GM12873 (cell line): ENCODE results near the gene AKR1C2.
"Not testable (repeated sequence)": the region's sequence is repeated elsewhere in the genome, so short reads cannot be mapped to it uniquely, and the experiment has no call there.

ENCODE experiments used
- TF ChIP-seq, protein P1 (sequence below): IDR thresholded peaks from 2 replicates; pipeline ENCODE4 v1.5.1; 2012; ENCODE audit warnings: low read depth, mild to moderate bottlenecking, moderate library complexity, low read length, control low read depth; ENCODE audit not compliant: insufficient read depth; ENCODE audit errors: missing control alignments

The AKR1C2 gene

DNA sequence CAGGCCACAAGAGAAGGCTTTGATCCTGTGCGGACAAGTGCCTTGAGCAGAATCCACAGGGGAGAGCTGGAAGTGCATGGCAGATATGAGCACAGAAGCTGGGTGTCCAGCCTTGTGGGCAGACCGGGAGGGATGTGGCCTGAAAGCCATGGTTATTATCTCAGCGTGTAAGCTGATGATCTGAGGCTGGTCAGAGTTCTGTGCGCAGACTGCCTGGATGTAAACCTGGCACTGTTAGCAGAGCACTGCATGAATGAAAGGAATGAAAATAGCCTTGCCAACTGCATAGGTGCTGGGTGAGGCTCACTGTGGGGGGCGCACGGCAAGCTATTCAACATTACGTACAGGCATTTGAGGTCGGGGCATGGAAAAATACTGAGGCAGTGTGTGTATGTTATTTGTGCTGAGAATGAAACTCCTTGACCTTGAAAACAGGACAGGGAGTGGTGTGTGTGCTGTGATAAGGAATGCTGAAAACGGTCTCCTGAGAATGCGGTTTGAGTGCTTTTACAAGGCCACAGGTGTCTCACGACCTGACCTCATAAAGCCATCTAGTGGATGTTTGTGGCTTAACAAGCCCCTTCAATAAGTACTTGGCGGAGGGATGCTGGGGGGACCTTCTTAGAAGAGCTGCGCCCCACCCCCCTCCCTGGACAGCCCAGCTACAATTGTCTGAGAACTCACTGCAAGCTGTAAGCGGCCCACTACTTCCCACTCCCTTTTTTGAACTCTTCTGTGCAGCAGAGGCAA, 21.8 kb downstream of the AKR1C2 start:
- TF ChIP-seq, protein P1, sequence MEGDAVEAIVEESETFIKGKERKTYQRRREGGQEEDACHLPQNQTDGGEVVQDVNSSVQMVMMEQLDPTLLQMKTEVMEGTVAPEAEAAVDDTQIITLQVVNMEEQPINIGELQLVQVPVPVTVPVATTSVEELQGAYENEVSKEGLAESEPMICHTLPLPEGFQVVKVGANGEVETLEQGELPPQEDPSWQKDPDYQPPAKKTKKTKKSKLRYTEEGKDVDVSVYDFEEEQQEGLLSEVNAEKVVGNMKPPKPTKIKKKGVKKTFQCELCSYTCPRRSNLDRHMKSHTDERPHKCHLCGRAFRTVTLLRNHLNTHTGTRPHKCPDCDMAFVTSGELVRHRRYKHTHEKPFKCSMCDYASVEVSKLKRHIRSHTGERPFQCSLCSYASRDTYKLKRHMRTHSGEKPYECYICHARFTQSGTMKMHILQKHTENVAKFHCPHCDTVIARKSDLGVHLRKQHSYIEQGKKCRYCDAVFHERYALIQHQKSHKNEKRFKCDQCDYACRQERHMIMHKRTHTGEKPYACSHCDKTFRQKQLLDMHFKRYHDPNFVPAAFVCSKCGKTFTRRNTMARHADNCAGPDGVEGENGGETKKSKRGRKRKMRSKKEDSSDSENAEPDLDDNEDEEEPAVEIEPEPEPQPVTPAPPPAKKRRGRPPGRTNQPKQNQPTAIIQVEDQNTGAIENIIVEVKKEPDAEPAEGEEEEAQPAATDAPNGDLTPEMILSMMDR = peak; percentile 59

DNA sequence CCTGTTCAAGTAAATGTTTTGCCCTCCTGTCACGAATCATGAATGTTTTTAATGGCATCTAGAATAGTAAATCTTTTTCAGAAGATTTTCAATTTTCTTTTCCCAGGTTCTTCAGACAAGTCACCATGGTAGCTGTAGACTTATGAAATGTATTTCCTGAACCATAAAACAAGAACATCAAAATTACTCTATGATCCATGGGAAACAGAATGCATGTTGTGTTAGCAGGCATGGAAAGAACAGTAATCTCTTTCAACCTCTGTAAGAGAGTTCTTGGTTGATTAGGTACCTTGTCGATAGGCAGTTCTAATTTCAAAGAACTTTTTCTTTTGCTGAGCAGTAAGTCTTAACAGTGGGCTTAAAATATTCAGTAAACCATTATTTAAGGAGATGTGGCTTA, 22.9 kb downstream of the AKR1C2 start:
- TF ChIP-seq, protein P1 = no peak

DNA sequence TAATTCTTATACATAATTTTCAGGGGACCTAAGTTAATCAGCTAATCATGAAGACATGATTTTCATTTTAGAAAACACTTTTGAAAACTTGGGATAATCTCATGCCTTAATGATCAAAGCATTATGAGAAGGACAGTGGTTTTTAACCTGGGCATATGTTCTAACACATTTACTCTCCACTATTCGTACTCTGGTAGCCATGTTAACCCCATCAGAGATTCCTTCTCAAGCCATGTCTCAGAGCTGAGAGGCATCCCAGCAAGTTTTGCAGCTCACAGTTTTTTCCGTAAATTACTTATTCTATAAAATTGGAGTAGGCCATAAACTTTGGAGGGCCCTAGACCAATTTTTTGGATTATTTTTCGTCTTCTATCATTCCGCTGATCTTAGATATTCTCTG, 24.8 kb downstream of the AKR1C2 start:
- TF ChIP-seq, protein P1 = no peak

DNA sequence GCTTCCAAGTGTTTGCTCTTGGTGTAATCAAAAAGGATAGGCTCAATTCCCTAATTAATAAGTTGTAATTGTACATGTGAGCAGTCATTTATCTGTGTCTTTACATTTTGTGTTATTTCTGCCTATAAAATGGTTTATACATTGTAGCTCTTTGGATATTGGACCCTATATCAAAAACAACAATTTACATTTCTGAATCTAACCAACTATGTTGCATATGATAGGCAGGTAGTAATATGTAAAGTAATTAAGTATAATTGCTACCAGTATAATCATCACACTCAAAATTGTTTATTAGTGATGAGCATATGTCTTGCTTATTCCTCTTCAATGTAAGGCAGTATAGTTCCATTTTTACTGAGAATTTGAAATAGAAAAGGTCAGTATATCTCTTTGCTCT, 26.6 kb downstream of the AKR1C2 start:
- TF ChIP-seq, protein P1 = no peak

DNA sequence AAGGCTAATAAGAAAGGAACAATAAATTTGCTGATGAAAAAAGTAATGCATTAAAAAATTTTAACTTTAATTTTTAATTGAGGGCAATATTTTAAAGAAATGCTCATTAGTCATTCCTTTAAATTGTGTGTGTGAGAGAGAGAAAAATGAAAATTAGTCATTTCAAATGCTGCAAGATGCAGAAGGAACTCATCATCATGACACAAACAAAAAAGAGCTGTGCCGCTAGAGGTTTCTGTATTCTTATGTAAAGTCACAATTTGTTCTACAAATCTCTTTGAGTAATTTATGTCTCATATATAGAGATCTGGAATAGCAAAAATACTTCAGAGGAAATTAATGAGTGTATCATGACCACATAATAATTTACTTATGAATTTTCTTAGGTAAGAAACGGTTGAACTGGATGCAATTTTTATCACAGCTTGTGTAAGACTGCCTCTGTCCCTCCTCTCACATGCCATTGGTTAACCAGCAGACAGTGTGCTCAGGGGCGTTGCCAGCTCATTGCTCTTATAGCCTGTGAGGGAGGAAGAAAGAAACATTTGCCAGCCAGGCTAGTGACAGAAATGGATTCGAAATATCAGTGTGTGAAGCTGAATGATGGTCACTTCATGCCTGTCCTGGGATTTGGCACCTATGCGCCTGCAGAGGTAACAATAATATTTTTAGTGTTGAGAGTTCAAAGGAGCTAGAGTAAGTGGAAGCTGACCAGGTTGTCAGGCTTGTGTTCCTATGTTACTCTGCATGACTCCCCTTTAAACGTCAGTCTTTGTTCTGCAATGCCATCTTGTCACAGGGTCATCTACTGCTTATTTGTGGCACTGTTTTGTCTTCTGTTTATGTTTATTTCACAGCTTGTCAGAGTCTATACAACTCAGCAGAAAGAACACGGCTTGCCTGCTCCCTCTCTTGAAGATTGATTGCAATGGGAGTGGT, 40.5 kb downstream of the AKR1C2 start, which contains the start of gene AKR1C1:
Gene AKR1C1, plus strand, starts transcription at position 540 of the 939 bp plus-strand sequence. Its CDS starts 30 bp downstream, at position 570.
- TF ChIP-seq, protein P1 = not testable (repeated sequence)

DNA sequence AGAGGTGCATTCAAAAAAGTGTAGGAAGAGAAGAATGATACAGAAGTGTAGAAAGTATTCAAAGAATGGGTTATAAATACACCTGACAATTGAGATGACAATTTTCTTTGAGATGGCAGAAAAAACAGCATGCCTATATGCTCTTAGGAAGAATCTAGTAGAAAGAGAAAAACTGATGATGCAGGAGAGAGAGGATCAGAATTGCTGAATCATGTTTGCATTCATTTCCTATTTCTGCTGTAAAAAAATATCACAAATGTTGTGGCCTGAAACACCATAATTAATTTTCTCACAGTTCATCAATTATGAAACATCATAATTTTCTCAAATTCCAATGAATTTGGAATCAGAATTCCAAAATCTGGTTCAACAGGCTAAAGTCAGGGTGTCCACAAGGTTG, 50.3 kb downstream of the AKR1C2 start:
- TF ChIP-seq, protein P1 = no peak
